NCI-H446 treated with DMSO at 0.1 percent for 48 hours (cell line): ENCODE measurements around the gene TSPAN31.

Source experiments
- DNase-seq: peaks from one replicate; lab custom pipeline; 2025; lab: John Stamatoyannopoulos, UW

TSPAN31 gene

GRCh38 chr12:57735952-57736740, 8.7 kb upstream of the TSPAN31 start:
- DNase-seq: no peak

GRCh38 chr12:57736741-57737466, 7.9 kb upstream of the TSPAN31 start:
- DNase-seq: no peak

GRCh38 chr12:57737467-57738460, 7.1 kb upstream of the TSPAN31 start:
- DNase-seq: no peak

- no peak for DNase-seq
Measured at GRCh38 chr12:57738661-57739237, 6.1 kb upstream of the TSPAN31 start, which contains the start of gene AGAP2. TSS of gene AGAP2 (minus strand) at chr12:57738742. CDS start at chr12:57738246, 496 bp downstream.

DNA sequence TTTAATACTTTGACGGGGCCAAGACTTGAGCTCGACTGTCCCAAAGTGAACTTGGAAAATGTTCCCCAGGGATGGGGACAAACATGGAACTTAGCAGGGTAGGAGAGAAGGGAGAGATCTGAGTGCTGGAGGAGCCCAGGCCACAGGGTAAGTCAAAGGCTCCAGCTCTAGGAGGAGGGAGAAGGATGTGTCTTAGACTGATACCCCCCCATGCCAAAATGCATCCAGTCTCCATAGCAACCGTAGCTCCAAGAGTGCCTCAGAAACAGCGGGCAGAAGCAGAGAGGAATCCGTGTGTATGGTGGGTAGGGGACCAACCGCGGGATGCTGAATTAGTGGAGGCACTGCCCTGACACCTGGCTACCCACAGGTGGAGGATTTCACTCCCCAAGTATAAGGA, 5.5 kb upstream of the TSPAN31 start:
- no peak for DNase-seq

- no peak for DNase-seq
Measured at GRCh38 chr12:57739914-57740538, 4.8 kb upstream of the TSPAN31 start.

DNA sequence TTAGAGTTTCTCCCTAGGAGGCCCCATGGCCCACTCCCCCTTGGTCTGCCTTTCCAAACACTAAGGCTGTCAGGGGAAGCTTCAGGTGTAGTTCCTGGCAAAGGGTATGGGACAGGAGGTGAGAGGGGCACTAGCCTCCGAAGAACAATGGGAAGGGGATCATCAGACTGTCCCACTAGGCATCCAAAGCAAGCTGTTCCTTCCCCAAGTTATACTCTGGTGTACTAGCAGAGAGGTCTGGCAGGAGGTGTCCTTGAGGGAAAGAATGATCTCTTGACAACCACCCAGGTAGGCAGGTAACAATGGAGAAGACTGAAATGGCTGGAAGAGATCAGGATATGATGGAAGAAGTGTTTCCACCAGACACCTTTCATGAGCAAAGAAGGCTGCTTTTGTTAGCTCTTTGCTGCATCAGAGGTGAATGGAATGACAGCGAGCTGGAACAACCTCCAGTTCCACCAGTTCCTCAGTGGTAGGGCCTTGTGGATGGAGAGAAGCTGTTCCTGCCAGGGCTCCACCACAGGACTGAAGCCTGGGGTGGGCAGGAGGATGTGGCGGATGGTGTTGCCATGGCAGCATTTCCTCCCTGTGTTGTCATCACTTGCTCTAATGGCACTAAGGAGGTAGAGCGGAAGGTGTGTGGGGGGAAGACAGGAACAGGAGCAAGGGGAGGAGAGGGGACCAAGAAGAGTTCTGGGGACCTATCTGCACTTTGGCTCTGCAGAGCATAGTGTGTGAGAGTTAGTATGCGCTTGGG, 4.0 kb upstream of the TSPAN31 start:
- DNase-seq: no peak

- DNase-seq: no peak
Measured at GRCh38 chr12:57741413-57741789, 3.4 kb upstream of the TSPAN31 start.

DNA sequence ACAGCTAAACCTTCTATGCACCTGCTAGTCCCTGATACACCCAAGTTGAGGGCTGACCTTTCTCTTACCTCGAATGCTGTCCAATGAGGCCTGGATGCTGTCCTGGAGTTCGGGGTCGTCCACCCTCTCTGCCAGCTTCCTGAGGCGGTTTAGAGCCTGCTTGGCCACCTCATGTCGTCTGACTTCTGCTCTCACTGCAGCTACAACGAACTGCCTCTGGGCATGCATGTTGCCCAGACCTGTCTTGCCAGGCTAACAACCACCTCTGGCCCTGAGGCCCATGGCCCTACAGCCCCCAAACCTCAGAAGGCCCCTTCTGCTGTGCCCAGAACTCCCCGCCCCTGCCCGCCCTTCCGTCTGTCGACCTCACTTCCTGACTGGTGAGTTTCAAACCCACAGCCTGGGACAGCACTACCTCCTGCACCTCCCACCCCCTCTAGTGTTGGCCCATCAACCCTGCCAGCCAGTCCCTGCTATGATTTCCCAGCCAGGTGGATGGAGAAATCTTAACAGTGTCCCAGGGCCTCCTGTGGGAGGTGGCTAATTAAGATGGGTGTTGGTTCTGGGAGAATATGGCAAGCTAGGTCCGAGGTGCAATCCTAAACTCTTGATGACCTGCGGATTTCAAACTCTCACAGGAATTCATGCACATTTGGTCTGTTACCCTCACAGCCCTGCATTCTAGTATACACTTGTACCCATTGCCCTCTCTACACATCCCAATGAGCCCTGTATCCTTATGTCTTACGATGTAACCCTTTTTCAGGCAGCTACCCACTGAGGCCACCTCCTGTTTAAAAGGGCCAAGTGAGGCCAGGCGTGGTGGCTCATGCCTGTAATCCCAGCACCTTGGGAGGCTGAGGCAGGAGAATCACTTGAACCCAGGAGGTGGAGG, 2.7 kb upstream of the TSPAN31 start:
- no peak for DNase-seq

- no peak for DNase-seq
Measured at GRCh38 chr12:57743769-57744168, 1.1 kb upstream of the TSPAN31 start.

- DNase-seq: no peak
Measured at GRCh38 chr12:57744194-57744776, 554 bp upstream of the TSPAN31 start.

GRCh38 chr12:57745485-57745881, 644 bp downstream of the TSPAN31 start:
- DNase-seq: no peak

DNA sequence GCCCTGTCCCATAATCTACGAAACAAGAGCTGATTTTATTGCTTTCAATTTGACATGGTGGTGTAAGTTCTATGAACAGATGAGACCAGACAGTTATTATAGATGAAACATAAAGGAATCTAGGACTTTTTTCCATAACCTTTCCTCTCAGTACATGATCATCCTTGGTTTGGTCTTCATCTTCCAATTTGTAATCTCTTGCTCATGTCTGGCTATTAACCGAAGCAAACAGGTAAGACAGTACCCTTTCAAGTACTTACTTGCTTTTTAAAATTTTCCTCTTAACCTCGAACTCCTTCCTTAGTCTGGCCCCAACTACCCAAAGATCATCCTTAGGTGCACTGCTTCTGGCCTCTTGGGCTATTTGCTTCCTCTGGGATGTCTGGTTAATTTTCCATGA, 1.2 kb downstream of the TSPAN31 start:
- no peak for DNase-seq

DNA sequence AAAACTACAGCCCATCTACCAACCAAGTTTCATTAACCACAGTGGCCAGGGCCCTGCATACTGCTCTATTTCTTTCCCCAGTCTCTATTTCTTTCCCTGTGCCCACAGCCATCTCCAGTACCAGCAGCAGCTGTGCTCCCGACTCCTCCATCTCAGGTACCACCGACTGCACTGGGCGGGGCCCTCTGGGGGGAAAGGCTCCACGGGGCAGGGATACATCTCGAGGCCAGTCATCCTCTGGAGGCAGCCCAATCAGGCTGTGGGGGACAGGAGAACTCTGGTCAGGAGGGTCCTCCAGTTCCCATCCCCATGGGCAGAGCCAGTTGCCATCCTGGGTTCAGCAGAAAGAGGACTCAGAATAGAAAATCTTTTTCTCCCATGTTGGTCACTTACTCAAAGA, 4.2 kb downstream of the TSPAN31 start:
- no peak for DNase-seq

GRCh38 chr12:57750561-57751431, 6.0 kb downstream of the TSPAN31 start:
- no peak for DNase-seq

DNA sequence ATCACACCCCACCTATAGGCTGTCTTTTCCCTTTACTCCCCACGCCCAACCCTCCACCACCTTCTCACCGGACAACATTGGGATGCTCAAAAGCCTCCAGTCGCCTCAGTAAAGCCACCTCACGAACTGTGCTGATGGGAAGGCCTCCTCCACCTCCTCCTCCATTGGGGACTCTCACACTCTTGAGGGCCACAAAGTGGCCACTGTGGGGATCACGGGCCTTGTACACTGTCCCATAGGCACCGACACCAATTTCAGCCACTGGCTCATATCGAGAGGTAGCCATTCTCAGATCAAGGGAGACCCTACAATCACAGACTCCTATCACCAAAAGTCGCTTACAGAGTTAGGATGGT, 6.6 kb downstream of the TSPAN31 start:
- DNase-seq: no peak

GRCh38 chr12:57751788-57752667, 7.2 kb downstream of the TSPAN31 start, which contains the start of gene CDK4:
TSS of gene CDK4 (minus strand) at chr12:57752310. CDS start at chr12:57751717, 593 bp downstream.
- peak; percentile 98 for DNase-seq
